K562 (cell line): ENCODE measurements around the gene SLC39A7. TPM values are rescaled to one million over a fixed set of nuclear protein-coding genes. Genes with fewer than 3 reads are reported as not detected.
A peak's percentile ranks its signal among the peaks of the same experiment; 100 is the strongest.

Source experiments
- CREB1 ChIP-seq, 2 experiments: sonication (generic) in 1 of 2; formaldehyde crosslinking in 1 of 2; IDR thresholded peaks; 2 replicates each; pipeline versions ENCODE4 v1.6.1 to v1.8.0; 2012 to 2022; ENCODE audit warnings: inconsistent platforms in 1 of 2, mild to moderate bottlenecking in 1 of 2, missing genetic modification reagents in 1 of 2, moderate library complexity in 1 of 2
- ESRRA ChIP-seq: fragments of 450-650 bp; IDR thresholded peaks from 2 replicates; pipeline ENCODE4 v1.6.1; 2014; ENCODE audit warnings: low read depth, mild to moderate bottlenecking, moderate library complexity, borderline replicate concordance
- NFYB ChIP-seq: IDR thresholded peaks from 2 replicates; pipeline ENCODE4 v1.6.1; 2011; ENCODE audit warnings: mild to moderate bottlenecking, moderate library complexity; ENCODE audit not compliant: insufficient read length; ENCODE audit errors: extremely low read depth
- NONO ChIP-seq, 2 experiments: fragments of 200-400 bp in 1 of 2; fragments of 450-650 bp in 1 of 2; formaldehyde crosslinking in 1 of 2; IDR thresholded peaks; 2 replicates each; pipeline ENCODE4 v1.6.1; 2017; ENCODE audit warnings: low read depth in 2 of 2, mild to moderate bottlenecking in 2 of 2, moderate library complexity in 2 of 2, low read length in 1 of 2
- SNRNP70 ChIP-seq: fragments of 200-400 bp; formaldehyde crosslinking; optimal IDR thresholded peaks from 2 replicates; pipeline ENCODE3; 2017; ENCODE audit warnings: low read depth, low read length
- ZBTB5 ChIP-seq: fragments of 450-650 bp; IDR thresholded peaks from 2 replicates; pipeline ENCODE4 v1.6.1; 2017; ENCODE audit warnings: antibody characterized with exemption
- ZNF253 ChIP-seq: fragments of 250-450 bp; sonication (Bioruptor Pico); conservative IDR thresholded peaks from 2 replicates; pipeline ENCODE4 v1.6.1; 2021; ENCODE audit warnings: mild to moderate bottlenecking
- ZNF384 ChIP-seq: IDR thresholded peaks from 2 replicates; pipeline ENCODE4 v1.6.1; 2012; ENCODE audit warnings: low read depth, low read length, improper control_type of control experiment
- ZNF395 ChIP-seq: fragments of 200-800 bp; sonication (Bioruptor generic); IDR thresholded peaks from 2 replicates; pipeline ENCODE4 v1.6.1; 2017; ENCODE audit warnings: missing genetic modification characterization, missing compliant biosample characterization
- polyA plus RNA-seq, 8 experiments: library from polyadenylated mRNA; depleted of rRNA in 4 of 8; stranded (reverse) in 5 of 8; unstranded in 3 of 8; fragments of >200 nt; fragmentation: Nextera tagmentation in 2 of 8; fragmentation: Illumina TruSeq in 1 of 8; extraction: Ambion mirVana in 2 of 8; extraction: Trizol in 1 of 8; gene quantifications; 2 replicates each; pipeline versions ENCODE4 v1.2.1 to v1.2.3, GENCODE V29; 2011 to 2014; ENCODE audit warnings: inconsistent platforms in 1 of 8, missing spikeins in 1 of 8
- total RNA-seq, 7 experiments: library from RNA; depleted of rRNA in 6 of 7; stranded (reverse); fragments of >200 nt in 6 of 7; fragmentation: Illumina TruSeq in 2 of 7; extraction: Trizol in 2 of 7; gene quantifications; 2 replicates each; pipeline versions ENCODE4 v1.2.1 to v1.2.3, GENCODE V29; 2011 to 2021; ENCODE audit warnings: low replicate concordance in 1 of 7

SLC39A7 gene
- total and polyA plus RNA-seq, 9 of the 15 experiments (the other 6 are each of a cell fraction or from before 2014, with no cell fraction given), result 21.7 to 169 (median 121) TPM

GRCh38 chr6:33165581-33166258, 34.9 kb upstream of the SLC39A7 start (continued):
- TF ChIP-seq ZBTB5 (peak; percentile 75), SNRNP70 (no peak), ZNF395 (CRISPR knock-in tag) (no peak), ESRRA (peak; percentile 72; the same call in 1 of the 2 replicates), ZNF253 (no peak), CREB1 (IDR thresholded peaks at IDR 0.05) (no peak), CREB1 (CRISPR knock-in tag; IDR thresholded peaks at IDR 0.05) (no peak), NONO (IDR thresholded peaks at IDR 0.05; ENCODE audit: low read depth in 2 of 2, low read length in 1 of 2) (no peak), NFYB (no peak), ZNF384 (no peak)
